ENCODE results near the gene WNT10A.
"Not testable (repeated sequence)": the region's sequence is repeated elsewhere in the genome, so short reads cannot be mapped to it uniquely, and the experiment has no call there.

WNT10A gene

GRCh38 chr2:218880102-218880858, at the start of gene WNT10A:
Gene WNT10A (plus strand): TSS chr2:218880852. CDS start chr2:218880996, 144 bp downstream.
- no peak for TF ChIP-seq POLR2A (IDR thresholded peaks at IDR 0.05; ENCODE audit: low read depth, low read length)
- FAIRE-seq: no peak
- DNase-seq (ENCODE audit: insufficient read length, low spot score): no peak

- TF ChIP-seq POLR2A (IDR thresholded peaks at IDR 0.05; ENCODE audit: low read depth, low read length): no peak
- no peak for FAIRE-seq
- no peak for DNase-seq (ENCODE audit: insufficient read length, low spot score)
Observed at GRCh38 chr2:218831378-218831990, 49.2 kb upstream of the WNT10A start, which contains the start of gene PRKAG3. Gene PRKAG3 (minus strand): TSS chr2:218831803.

DNA sequence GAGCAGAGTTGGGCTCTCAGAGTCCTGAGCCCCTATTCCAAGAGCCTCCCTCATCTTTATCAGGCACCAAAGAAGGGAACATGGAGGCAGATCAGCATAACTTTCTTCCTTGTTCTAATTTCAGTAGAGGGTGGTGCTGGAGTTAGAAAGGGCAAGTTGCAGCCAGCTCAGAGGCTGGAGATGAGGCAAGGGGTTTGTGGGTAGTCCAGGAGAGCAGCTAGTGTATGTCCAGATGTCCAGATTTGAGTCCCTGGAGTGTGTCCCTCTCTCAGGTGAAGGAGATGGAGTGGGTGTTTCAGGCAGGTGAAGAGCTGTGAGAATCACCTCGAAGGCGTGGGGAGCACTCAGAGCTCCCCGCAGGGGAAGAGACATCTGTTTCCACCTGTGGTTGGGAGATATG, 48.6 kb upstream of the WNT10A start:
- no peak for FAIRE-seq
- DNase-seq (ENCODE audit: insufficient read length, low spot score): no peak
- TF ChIP-seq POLR2A (IDR thresholded peaks at IDR 0.05; ENCODE audit: low read depth, low read length): no peak

DNA sequence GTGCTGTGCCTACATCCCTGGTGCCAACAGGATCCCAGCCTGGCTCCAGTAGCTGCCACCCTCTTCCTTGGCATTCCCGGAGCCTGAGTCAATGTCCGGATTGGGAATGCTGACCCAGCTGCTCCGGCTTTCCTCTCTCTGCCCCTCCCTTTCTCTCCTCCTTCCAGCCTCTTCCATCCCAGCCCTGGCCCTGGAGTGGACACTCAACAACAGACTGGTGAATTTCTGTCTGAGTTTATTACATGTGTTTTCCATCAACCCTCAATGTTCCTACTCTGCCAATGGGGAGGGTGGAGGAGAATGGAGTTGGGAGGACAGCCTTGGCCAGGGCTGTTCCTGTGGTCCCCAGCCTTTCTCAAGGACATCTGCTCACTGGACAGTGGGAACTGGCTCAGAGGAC, 48.1 kb upstream of the WNT10A start:
- FAIRE-seq (peak; percentile 88), DNase-seq (ENCODE audit: insufficient read length, low spot score) (peak; percentile 87)
- no peak for TF ChIP-seq POLR2A (IDR thresholded peaks at IDR 0.05; ENCODE audit: low read depth, low read length)

GRCh38 chr2:218833023-218833609, 47.5 kb upstream of the WNT10A start:
- no peak for DNase-seq (ENCODE audit: insufficient read length, low spot score)

GRCh38 chr2:218834685-218835084, 46.0 kb upstream of the WNT10A start:
- TF ChIP-seq POLR2A (IDR thresholded peaks at IDR 0.05; ENCODE audit: low read depth, low read length): no peak
- DNase-seq (ENCODE audit: insufficient read length, low spot score) (peak; percentile 57), FAIRE-seq (peak; percentile 81)

More at GRCh38 chr2:218833023-218833609, 47.5 kb upstream of the WNT10A start:
- FAIRE-seq: no peak
- TF ChIP-seq POLR2A (IDR thresholded peaks at IDR 0.05; ENCODE audit: low read depth, low read length): no peak

- FAIRE-seq (no peak), DNase-seq (ENCODE audit: insufficient read length, low spot score) (no peak)
- TF ChIP-seq POLR2A (IDR thresholded peaks at IDR 0.05; ENCODE audit: low read depth, low read length): no peak
Observed at GRCh38 chr2:218837495-218837894, 43.2 kb upstream of the WNT10A start.

DNA sequence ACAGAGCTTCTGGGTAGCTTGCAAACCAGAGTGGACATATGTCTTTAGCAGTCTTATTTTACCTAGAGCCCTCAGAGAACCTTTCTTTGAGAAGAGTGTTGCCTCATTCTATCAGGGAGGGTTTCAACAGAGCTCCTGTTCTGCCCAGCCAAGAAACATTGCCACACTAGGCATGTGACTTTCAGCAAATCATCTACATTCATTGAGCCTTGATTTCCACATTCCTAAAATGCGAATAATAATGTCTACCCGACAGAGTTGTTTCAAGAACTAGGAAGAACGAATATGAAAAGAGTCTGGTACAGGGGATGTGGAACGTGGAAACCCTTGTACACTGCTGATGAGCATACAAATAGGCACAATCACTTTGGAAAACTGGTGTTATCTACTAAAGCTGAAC, 41.2 kb upstream of the WNT10A start:
- FAIRE-seq (peak; percentile 41), DNase-seq (ENCODE audit: insufficient read length, low spot score) (no peak)
- no peak for TF ChIP-seq POLR2A (IDR thresholded peaks at IDR 0.05; ENCODE audit: low read depth, low read length)

DNA sequence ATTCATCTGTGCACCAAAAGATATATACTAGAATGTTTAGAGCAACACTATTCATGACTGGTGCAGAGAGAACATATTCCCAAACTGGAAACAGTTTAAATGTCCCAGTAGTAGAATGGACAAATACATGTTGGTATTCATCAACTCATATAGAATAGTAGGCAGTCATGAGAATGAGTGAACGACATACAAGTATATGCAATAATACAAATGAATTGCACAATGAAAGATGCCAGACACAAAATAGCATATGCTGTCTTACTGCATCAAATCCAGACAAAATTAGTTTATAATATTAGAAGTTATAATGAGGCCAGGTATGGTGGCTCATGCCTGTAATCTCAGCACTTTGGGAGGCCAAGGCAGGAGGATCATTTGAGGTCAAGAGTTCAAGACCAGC, 40.8 kb upstream of the WNT10A start:
- TF ChIP-seq POLR2A (IDR thresholded peaks at IDR 0.05; ENCODE audit: low read depth, low read length): no peak
- DNase-seq (ENCODE audit: insufficient read length, low spot score) (no peak), FAIRE-seq (peak; percentile 15)

DNA sequence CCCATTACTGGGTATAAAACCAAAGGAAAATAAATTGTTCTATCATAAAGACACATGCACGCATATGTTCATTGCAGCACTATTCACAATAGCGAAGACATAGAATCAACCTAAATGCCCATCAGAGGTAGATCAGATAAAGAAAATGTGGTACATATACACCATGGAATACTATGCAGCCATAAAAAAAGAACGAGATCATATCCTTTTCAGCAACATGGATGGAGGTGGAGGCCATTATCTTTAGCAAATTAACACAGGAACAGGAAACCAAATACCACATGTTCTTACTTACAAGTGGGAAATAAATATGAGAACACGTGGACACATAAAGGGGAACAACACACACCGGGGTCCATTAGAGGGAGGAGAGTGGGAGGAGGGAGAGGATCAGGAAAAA, 36.3 kb upstream of the WNT10A start:
- DNase-seq (ENCODE audit: insufficient read length, low spot score); FAIRE-seq: not testable (repeated sequence)

- FAIRE-seq; DNase-seq (ENCODE audit: insufficient read length, low spot score): not testable (repeated sequence)
Observed at GRCh38 chr2:218846963-218847362, 33.7 kb upstream of the WNT10A start.

DNA sequence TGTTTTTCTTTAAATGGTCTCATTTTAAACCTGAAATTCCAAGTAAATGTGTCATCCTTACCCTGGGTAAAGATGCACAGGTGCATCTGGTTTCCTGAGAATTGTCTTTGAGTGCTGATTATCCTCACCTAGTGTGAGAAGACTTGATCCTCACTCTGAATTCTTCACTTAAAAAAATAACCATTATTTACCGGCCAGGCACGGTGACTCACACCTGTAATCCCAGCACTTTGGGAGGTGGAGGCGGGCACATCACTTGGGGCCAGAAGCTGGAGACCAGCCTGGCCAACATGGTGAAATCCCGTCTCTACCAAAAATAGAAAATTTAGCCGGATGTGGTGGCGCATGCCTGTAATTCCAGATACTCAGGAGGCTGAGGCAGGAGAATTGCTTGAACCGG, 30.9 kb upstream of the WNT10A start:
- no peak for DNase-seq (ENCODE audit: insufficient read length, low spot score)
- TF ChIP-seq POLR2A (IDR thresholded peaks at IDR 0.05; ENCODE audit: low read depth, low read length): no peak
- no peak for FAIRE-seq

DNA sequence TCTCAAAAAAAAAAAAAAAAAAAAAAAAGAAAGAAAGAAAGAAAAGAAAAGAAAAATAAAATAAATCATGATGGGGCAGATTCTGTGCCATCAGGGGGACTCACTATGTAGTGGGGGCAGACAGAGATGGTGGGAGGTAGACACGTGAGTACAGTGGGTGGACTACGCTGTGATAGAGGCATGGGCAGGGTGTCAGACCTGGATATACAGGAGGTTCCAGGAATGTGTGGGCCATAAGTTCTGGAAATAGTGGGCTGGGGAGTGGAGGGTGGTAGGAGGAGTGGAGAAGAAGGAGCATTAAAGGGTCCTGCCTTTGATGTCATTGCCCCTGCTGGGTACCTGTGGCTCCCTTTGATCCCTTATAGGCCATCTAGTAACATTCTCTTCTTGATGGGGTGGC, 29.9 kb upstream of the WNT10A start:
- DNase-seq (ENCODE audit: insufficient read length, low spot score) (no peak), FAIRE-seq (no peak)
- TF ChIP-seq POLR2A (IDR thresholded peaks at IDR 0.05; ENCODE audit: low read depth, low read length): no peak

DNA sequence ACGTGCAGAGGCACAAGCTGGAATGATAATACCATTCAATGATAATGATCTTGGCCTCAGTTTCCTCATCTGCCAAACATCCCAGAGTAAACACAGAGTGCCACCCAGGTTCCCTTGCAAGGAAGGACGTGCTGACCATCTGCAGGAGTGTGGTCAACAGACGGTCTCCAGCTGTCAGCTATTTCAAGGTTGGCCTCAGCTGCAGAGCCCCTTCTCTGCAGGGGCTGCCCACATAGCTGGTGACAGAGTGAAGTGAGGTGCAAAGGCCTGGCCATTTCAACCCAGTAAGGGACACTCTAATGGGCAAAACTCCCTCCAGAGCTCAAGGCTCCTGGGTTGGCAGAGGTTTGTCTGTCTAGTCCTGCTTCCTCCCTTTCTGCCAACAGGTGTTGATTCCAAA, 29.4 kb upstream of the WNT10A start:
- FAIRE-seq (no peak), DNase-seq (ENCODE audit: insufficient read length, low spot score) (no peak)
- no peak for TF ChIP-seq POLR2A (IDR thresholded peaks at IDR 0.05; ENCODE audit: low read depth, low read length)
